HepG2 (cell line): ENCODE results near the gene ATP2A2. TPM values are rescaled to one million over a fixed set of nuclear protein-coding genes. Genes with fewer than 3 reads are reported as not detected.

Experiments
- ATAC-seq: fragments of 200-7000 bp; cut with Tn5 transposase; 3 replicates; pipeline ENCODE4 v1.9.1; 2020; ENCODE audit warnings: mild to moderate bottlenecking, moderate library complexity
- BruUV-seq: library from RNA; stranded (reverse); fragments of 400-500 nt; replicated peaks from 2 replicates; lab custom pipeline; 2021; lab: Mats Ljungman, UMichigan
- CTCF ChIA-PET: fragments of 300-600 bp; formaldehyde crosslinking; extraction: SDS; loops from one replicate; lab custom pipeline; 2021; ENCODE audit warnings: low total read pairs, inconsistent platforms, low intra/inter-chr PET ratio; lab: Yijun Ruan, JAX
- POLR2A ChIA-PET: fragments of 350-600 bp; sonication (Branson Sonifier 250); formaldehyde crosslinking; loops from one replicate; lab custom pipeline; 2020; ENCODE audit warnings: antibody characterized with exemption, inconsistent platforms; lab: Yijun Ruan, JAX
- DNase-seq: peaks from one replicate; pipeline ENCODE4 v3.0.0-alpha.2; 2015; ENCODE audit warnings: low spot score
- FAIRE-seq: peaks from 3 replicates; lab custom pipeline; 2011; peaks lifted over from hg19 to GRCh38; lab: Jason Lieb, UNC
- H2AFZ ChIP-seq: one replicate; pipeline ENCODE4 v1.6.1; 2011; ENCODE audit warnings: low read length, inconsistent platforms
- H3K27ac ChIP-seq: fragments of 300-600 bp; 3 replicates; pipeline ENCODE4 v1.8.0; 2011; ENCODE audit warnings: mixed run types, mild to moderate bottlenecking, mixed read lengths, low read length, inconsistent platforms; ENCODE audit not compliant: insufficient read depth; ENCODE audit errors: extremely low read length
- H3K27me3 ChIP-seq, 2 experiments: fragments of 200-600 bp in 1 of 2; 2 replicates in 1 of 2; 3 replicates in 1 of 2; pipeline versions ENCODE4 v1.6.0 to v1.8.0; 2011; ENCODE audit warnings: low read length in 2 of 2, mild to moderate bottlenecking in 2 of 2, moderate library complexity in 2 of 2, inconsistent platforms in 1 of 2; ENCODE audit not compliant: insufficient read depth in 2 of 2, control insufficient read depth in 1 of 2
- H3K36me3 ChIP-seq, 2 experiments: fragments of 200-600 bp in 1 of 2; replicated peaks in 1 of 2; 2 replicates in 1 of 2; 3 replicates in 1 of 2; pipeline versions ENCODE4 v1.5.1 to v1.8.0; 2011; ENCODE audit warnings: low read length in 2 of 2, inconsistent platforms in 1 of 2; ENCODE audit not compliant: insufficient read depth in 2 of 2, control insufficient read depth in 1 of 2
- H3K4me1 ChIP-seq: 2 replicates; pipeline ENCODE4 v1.5.1; 2012; ENCODE audit warnings: low read length, inconsistent platforms; ENCODE audit not compliant: insufficient read depth
- H3K4me2 ChIP-seq: 2 replicates; pipeline ENCODE4 v1.6.0; 2011; ENCODE audit warnings: low read depth, low read length, inconsistent platforms
- H3K4me3 ChIP-seq, 3 experiments: fragments of 200-600 bp in 1 of 3; sonication (generic), shearing (Covaris generic) in 1 of 3; replicated peaks in 1 of 3; 2 replicates each; pipeline ENCODE4 v1.5.1; 2011 to 2016; ENCODE audit warnings: low read length in 3 of 3, inconsistent platforms in 2 of 3, low read depth in 2 of 3, mild to moderate bottlenecking in 2 of 3, control low read depth in 1 of 3, mixed read lengths in 1 of 3; ENCODE audit not compliant: insufficient read depth in 1 of 3
- H3K79me2 ChIP-seq: one replicate; pipeline ENCODE4 v1.6.1; 2011; ENCODE audit warnings: low read length, inconsistent platforms; ENCODE audit not compliant: insufficient read depth
- H3K9ac ChIP-seq: 2 replicates; pipeline ENCODE4 v1.6.0; 2011; ENCODE audit warnings: mild to moderate bottlenecking, low read depth, low read length, inconsistent platforms; ENCODE audit not compliant: insufficient read depth
- H3K9me3 ChIP-seq: 2 replicates; pipeline ENCODE4 v1.5.1; 2012; ENCODE audit warnings: mild to moderate bottlenecking, low read length
- H4K20me1 ChIP-seq: 2 replicates; pipeline ENCODE4 v1.6.0; 2011; ENCODE audit warnings: inconsistent platforms, mild to moderate bottlenecking, low read length, moderate library complexity; ENCODE audit not compliant: insufficient read depth
- AFF4 ChIP-seq: sonication (generic); formaldehyde crosslinking; IDR thresholded peaks from 2 replicates; pipeline ENCODE4 v1.4.0; 2020; ENCODE audit warnings: missing genetic modification reagents
- ARNT ChIP-seq: fragments of 450-650 bp; IDR thresholded peaks from 2 replicates; pipeline ENCODE4 v1.6.1; 2017
- ATAD3A ChIP-seq: sonication (generic); formaldehyde crosslinking; IDR thresholded peaks from 2 replicates; pipeline ENCODE4 v1.4.0; 2020; ENCODE audit warnings: missing genetic modification reagents
- GABPB1 ChIP-seq: IDR thresholded peaks from 2 replicates; pipeline ENCODE4 v1.6.1; 2016; ENCODE audit warnings: mild to moderate bottlenecking, missing genetic modification reagents, moderate library complexity, missing compliant biosample characterization
- HCFC1 ChIP-seq: fragments of 150-350 bp; IDR thresholded peaks from 2 replicates; pipeline ENCODE4 v1.6.1; 2014; ENCODE audit warnings: low read depth, low read length
- KDM2A ChIP-seq: sonication (generic); formaldehyde crosslinking; IDR thresholded peaks from 2 replicates; pipeline ENCODE4 v1.4.0; 2020; ENCODE audit warnings: low read depth, missing genetic modification reagents, borderline replicate concordance
- KLF15 ChIP-seq: sonication (generic); formaldehyde crosslinking; IDR thresholded peaks from 2 replicates; pipeline ENCODE4 v1.8.1; 2023; ENCODE audit warnings: borderline replicate concordance, mild to moderate bottlenecking, inconsistent platforms, missing genetic modification reagents, mixed read lengths
- MBNL3 ChIP-seq: fragments of 250-450 bp; sonication (Bioruptor Pico); conservative IDR thresholded peaks from 2 replicates; pipeline ENCODE4 v1.8.0; 2022; ENCODE audit warnings: mild to moderate bottlenecking, inconsistent platforms
- MIXL1 ChIP-seq: IDR thresholded peaks from 2 replicates; pipeline ENCODE4 v1.6.1; 2016
- SPEN ChIP-seq: sonication (generic); formaldehyde crosslinking; IDR thresholded peaks from 2 replicates; pipeline ENCODE4 v1.5.1; 2020; ENCODE audit warnings: low read depth, mild to moderate bottlenecking, missing genetic modification reagents
- TBX2 ChIP-seq: sonication (generic); formaldehyde crosslinking; IDR thresholded peaks from 2 replicates; pipeline ENCODE4 v1.5.0; 2020; ENCODE audit warnings: missing genetic modification reagents, mild to moderate bottlenecking, borderline replicate concordance
- ZKSCAN1 ChIP-seq: fragments of 150-350 bp; IDR thresholded peaks from 2 replicates; pipeline ENCODE4 v1.6.1; 2014; ENCODE audit warnings: low read length
- ZNF530 ChIP-seq: sonication (generic); formaldehyde crosslinking; IDR thresholded peaks from 2 replicates; pipeline ENCODE4 v1.5.0; 2020; ENCODE audit warnings: low read depth, mild to moderate bottlenecking, missing genetic modification reagents
- ZSCAN29 ChIP-seq: sonication (generic); formaldehyde crosslinking; conservative IDR thresholded peaks from 2 replicates; pipeline ENCODE4 v1.4.0; 2020; ENCODE audit warnings: mild to moderate bottlenecking, missing genetic modification reagents
- WGBS: methylation state at CpG from one replicate; pipeline ENCODE4 v1.1.6; 2017; ENCODE audit warnings: low lambda C conversion rate; 5-methylcytosine and 5-hydroxymethylcytosine counted together
- in situ Hi-C: cut with HindIII; loops from 2 replicates; pipeline ENCODE4 v1.10.0; 2017; ENCODE audit warnings: low pct_unique_long_range_greater_than_20kb; ENCODE audit not compliant: extremely low pct_ligation_motif_present
- intact Hi-C: fragments of 100-400 bp; cut with micrococcal nuclease; formaldehyde crosslinking; loops from one replicate; pipeline ENCODE4 v1.10.0; 2022; ENCODE audit not compliant: unreplicated experiment
- polyA plus RNA-seq, 8 experiments: library from polyadenylated mRNA; depleted of rRNA in 3 of 8; stranded (reverse) in 7 of 8; unstranded in 1 of 8; fragments of >200 nt; fragmentation: Illumina TruSeq in 4 of 8; extraction: Trizol in 4 of 8; gene quantifications; 2 replicates each; pipeline versions ENCODE4 v1.2.1 to v1.2.3, GENCODE V29; 2011 to 2016; ENCODE audit warnings: low read depth in 4 of 8, missing spikeins in 1 of 8, mixed read lengths in 1 of 8; ENCODE audit not compliant: insufficient read depth in 1 of 8
- total RNA-seq, 5 experiments: library from RNA; depleted of rRNA; stranded (reverse); fragments of >200 nt; fragmentation: Illumina TruSeq; extraction: Trizol; gene quantifications; 2 replicates each; pipeline ENCODE4 v1.2.3, GENCODE V29; 2016; ENCODE audit warnings: low read depth in 1 of 5
- TF ChIP-seq, protein P1 (sequence below): sonication (generic); formaldehyde crosslinking; IDR thresholded peaks from 2 replicates; pipeline ENCODE4 v1.4.0; 2020; ENCODE audit warnings: missing genetic modification reagents
- TF ChIP-seq, protein P2 (sequence below): conservative IDR thresholded peaks from 2 replicates; pipeline ENCODE4 v1.6.1; 2018; ENCODE audit warnings: missing genetic modification reagents
- TF ChIP-seq, protein P3 (sequence below): IDR thresholded peaks from 2 replicates; pipeline ENCODE4 v1.6.1; 2016; ENCODE audit warnings: control low read depth

Gene ATP2A2
- total and polyA plus RNA-seq, 2 of the 13 experiments (the other 11 are each of a cell fraction or from before 2014, with no cell fraction given), result 35.4 to 85.5 TPM

- no TSS peak for BruUV-seq
- H3K9me3 ChIP-seq, result no peaks in the 10 kb centered on the region
- CTCF ChIA-PET, result no interaction called here
- H3K4me2 ChIP-seq, result no peak overlapping the region
- H3K9ac ChIP-seq, result no peak overlapping the region
- intact Hi-C loops, result no loop called here
- H3K27me3 ChIP-seq, result no peaks in the 10 kb centered on the region
- no peak overlapping the region for H3K4me3 ChIP-seq
- TF ChIP-seq, protein P1, sequence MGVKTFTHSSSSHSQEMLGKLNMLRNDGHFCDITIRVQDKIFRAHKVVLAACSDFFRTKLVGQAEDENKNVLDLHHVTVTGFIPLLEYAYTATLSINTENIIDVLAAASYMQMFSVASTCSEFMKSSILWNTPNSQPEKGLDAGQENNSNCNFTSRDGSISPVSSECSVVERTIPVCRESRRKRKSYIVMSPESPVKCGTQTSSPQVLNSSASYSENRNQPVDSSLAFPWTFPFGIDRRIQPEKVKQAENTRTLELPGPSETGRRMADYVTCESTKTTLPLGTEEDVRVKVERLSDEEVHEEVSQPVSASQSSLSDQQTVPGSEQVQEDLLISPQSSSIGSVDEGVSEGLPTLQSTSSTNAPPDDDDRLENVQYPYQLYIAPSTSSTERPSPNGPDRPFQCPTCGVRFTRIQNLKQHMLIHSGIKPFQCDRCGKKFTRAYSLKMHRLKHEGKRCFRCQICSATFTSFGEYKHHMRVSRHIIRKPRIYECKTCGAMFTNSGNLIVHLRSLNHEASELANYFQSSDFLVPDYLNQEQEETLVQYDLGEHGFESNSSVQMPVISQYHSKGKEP, result no peak
- TF ChIP-seq ZNF530 (CRISPR knock-in tag) (no peak), MBNL3 (no peak), TBX2 (no peak), KLF15 (CRISPR knock-in tag) (no peak), GABPB1 (CRISPR knock-in tag) (no peak), ARNT (no peak), ZSCAN29 (CRISPR knock-in tag) (no peak), MIXL1 (CRISPR knock-in tag) (no peak), KDM2A (CRISPR knock-in tag) (no peak), ZKSCAN1 (no peak), AFF4 (CRISPR knock-in tag) (no peak), SPEN (CRISPR knock-in tag) (no peak), HCFC1 (no peak), ATAD3A (CRISPR knock-in tag) (no peak)
- TF ChIP-seq, protein P2, sequence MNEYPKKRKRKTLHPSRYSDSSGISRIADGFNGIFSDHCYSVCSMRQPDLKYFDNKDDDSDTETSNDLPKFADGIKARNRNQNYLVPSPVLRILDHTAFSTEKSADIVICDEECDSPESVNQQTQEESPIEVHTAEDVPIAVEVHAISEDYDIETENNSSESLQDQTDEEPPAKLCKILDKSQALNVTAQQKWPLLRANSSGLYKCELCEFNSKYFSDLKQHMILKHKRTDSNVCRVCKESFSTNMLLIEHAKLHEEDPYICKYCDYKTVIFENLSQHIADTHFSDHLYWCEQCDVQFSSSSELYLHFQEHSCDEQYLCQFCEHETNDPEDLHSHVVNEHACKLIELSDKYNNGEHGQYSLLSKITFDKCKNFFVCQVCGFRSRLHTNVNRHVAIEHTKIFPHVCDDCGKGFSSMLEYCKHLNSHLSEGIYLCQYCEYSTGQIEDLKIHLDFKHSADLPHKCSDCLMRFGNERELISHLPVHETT (CRISPR knock-in tag), result no peak
- TF ChIP-seq, protein P3, sequence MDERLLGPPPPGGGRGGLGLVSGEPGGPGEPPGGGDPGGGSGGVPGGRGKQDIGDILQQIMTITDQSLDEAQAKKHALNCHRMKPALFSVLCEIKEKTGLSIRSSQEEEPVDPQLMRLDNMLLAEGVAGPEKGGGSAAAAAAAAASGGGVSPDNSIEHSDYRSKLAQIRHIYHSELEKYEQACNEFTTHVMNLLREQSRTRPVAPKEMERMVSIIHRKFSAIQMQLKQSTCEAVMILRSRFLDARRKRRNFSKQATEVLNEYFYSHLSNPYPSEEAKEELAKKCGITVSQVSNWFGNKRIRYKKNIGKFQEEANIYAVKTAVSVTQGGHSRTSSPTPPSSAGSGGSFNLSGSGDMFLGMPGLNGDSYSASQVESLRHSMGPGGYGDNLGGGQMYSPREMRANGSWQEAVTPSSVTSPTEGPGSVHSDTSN (CRISPR knock-in tag), result no peak
- in situ Hi-C loops, result no loop called here
- 100% methylated on average over 3 of the region's 3 CpGs for WGBS
- FAIRE-seq (no peak), ATAC-seq (no peak), DNase-seq (no peak)
- peaks cover 88% of the 10 kb centered on the region for H3K79me2 ChIP-seq
- H3K36me3 ChIP-seq, result peaks cover 11 to 54% of the 10 kb centered on the region in 2 experiments
- peaks cover 11% of the 10 kb centered on the region; the same call in 1 of the 2 replicates for H4K20me1 ChIP-seq
- peaks cover 44% of the 10 kb centered on the region for H3K4me1 ChIP-seq
- POLR2A ChIA-PET, result interaction anchor here (1.2 kb wide), 1 partner anchor 27 kb away, joined by 3 read pairs; no protein-coding TSS in a partner anchor
- H2AFZ ChIP-seq, result no peak overlapping the region
- H3K27ac ChIP-seq, result no peak overlapping the region
These were observed 26.3 kb downstream of the ATP2A2 start for GRCh38 chr12:110307372-110307771.
